Measurements from ENCODE around the gene TSNAXIP1.

Gene TSNAXIP1

GRCh38 chr16:67806428-67807147 is at the start of gene TSNAXIP1, which contains the start of gene RANBP10:
Gene TSNAXIP1, plus strand, starts transcription at chr16:67806889. Its CDS starts 261 bp downstream, at chr16:67807150.
Gene RANBP10, minus strand, starts transcription at chr16:67806560. Its CDS starts 24 bp downstream, at chr16:67806536.
- DNase-seq: peak; percentile 95

GRCh38 chr16:67758006-67758405 is 48.7 kb upstream of the TSNAXIP1 start:
- DNase-seq: no peak

- no peak for DNase-seq
These were observed 47.7 kb upstream of the TSNAXIP1 start for GRCh38 chr16:67758966-67759365.

- no peak for DNase-seq
These were observed 46.3 kb upstream of the TSNAXIP1 start for GRCh38 chr16:67760206-67760955.

- no peak for DNase-seq
These were observed 45.8 kb upstream of the TSNAXIP1 start for GRCh38 chr16:67760956-67761230.

- DNase-seq: no peak
These were observed 44.8 kb upstream of the TSNAXIP1 start for GRCh38 chr16:67761924-67762323.

GRCh38 chr16:67762385-67762784 is 44.3 kb upstream of the TSNAXIP1 start:
- DNase-seq: no peak

- DNase-seq: no peak
These were observed 43.6 kb upstream of the TSNAXIP1 start for GRCh38 chr16:67763066-67763465.

- DNase-seq: no peak
These were observed 42.5 kb upstream of the TSNAXIP1 start for GRCh38 chr16:67764158-67764667.

- no peak for DNase-seq
These were observed 40.4 kb upstream of the TSNAXIP1 start for GRCh38 chr16:67766291-67766690.

- DNase-seq: no peak
These were observed 38.7 kb upstream of the TSNAXIP1 start for GRCh38 chr16:67767953-67768352.

GRCh38 chr16:67770346-67770991 is 36.2 kb upstream of the TSNAXIP1 start:
- DNase-seq: no peak

- DNase-seq: no peak
These were observed 33.6 kb upstream of the TSNAXIP1 start for GRCh38 chr16:67773099-67773498.

GRCh38 chr16:67773569-67774456 is 32.9 kb upstream of the TSNAXIP1 start:
- no peak for DNase-seq

GRCh38 chr16:67774457-67774853 is 32.2 kb upstream of the TSNAXIP1 start:
- DNase-seq: no peak

- no peak for DNase-seq
These were observed 31.4 kb upstream of the TSNAXIP1 start for GRCh38 chr16:67775273-67775672.

- no peak for DNase-seq
These were observed 27.3 kb upstream of the TSNAXIP1 start for GRCh38 chr16:67779256-67780014.

- DNase-seq: no peak
These were observed 25.7 kb upstream of the TSNAXIP1 start for GRCh38 chr16:67780847-67781564.

- no peak for DNase-seq
These were observed 25.1 kb upstream of the TSNAXIP1 start for GRCh38 chr16:67781565-67781921.

- no peak for DNase-seq
These were observed 23.9 kb upstream of the TSNAXIP1 start for GRCh38 chr16:67782567-67783352.

- no peak for DNase-seq
These were observed 23.4 kb upstream of the TSNAXIP1 start for GRCh38 chr16:67783353-67783725.

Data from activated gamma-delta T cell treated with Interleukin-2 at 50 U/mL for 16 hours (primary cell).